NCI-H460 (cell line): ENCODE data around the gene GLI3. TPM values are rescaled to one million over a fixed set of nuclear protein-coding genes. Genes with fewer than 3 reads are reported as not detected.

Experiments used
- DNase-seq: peaks from one replicate; pipeline ENCODE4 v3.0.0-alpha.2; 2016; ENCODE audit warnings: low read depth; ENCODE audit errors: extremely low read depth
- total RNA-seq: library from RNA; depleted of rRNA; stranded (reverse); fragments of >200 nt; shearing (Covaris generic); gene quantifications from 2 replicates; pipeline ENCODE4 v1.2.3, GENCODE V29; 2014

GLI3 gene
- total RNA-seq, 1 experiment from 2014 or later: 3.0 TPM

DNA sequence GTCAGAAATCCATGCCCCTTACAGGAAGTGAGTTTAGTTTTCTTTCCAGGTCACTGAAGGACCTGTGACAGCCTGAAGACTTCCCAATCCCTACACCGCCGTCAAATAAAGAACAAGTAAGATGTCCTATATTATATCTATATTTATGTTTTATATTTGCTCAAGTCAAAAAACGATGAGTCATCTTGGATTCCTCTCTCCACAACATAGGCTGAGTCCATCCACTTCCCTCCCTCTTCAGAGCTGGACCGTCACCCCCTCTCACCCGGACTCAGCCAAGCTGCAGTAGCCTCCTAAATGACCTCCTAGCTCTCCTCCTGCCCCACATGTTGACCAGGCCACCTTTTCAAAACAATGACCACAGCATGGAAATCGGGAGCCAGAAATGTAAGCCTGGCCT lies 53.5 kb downstream of the GLI3 start:
- DNase-seq: no peak

GRCh38 chr7:42181566-42181965 lies 55.4 kb downstream of the GLI3 start:
- DNase-seq: no peak

- no peak for DNase-seq
These were observed 56.2 kb downstream of the GLI3 start for GRCh38 chr7:42180806-42181205.

DNA sequence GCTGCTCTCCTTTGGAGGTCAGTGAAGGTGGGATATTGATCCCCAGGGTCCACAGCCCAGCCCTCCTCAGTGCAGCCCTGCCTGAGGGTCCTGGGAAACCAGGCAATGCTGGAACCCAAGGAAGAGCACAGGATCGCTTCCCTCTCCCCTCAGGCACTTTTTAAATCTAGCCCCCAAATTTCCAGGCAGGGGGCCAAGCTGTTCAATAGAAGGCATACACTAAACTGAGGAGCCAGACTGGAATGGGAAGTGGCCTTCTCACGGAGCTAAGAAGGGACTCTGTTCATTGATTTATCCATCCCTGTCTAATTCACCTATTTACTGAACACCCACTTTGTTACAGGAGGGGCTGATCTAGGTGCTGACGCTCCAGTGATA lies 60.3 kb downstream of the GLI3 start:
- no peak for DNase-seq

DNA sequence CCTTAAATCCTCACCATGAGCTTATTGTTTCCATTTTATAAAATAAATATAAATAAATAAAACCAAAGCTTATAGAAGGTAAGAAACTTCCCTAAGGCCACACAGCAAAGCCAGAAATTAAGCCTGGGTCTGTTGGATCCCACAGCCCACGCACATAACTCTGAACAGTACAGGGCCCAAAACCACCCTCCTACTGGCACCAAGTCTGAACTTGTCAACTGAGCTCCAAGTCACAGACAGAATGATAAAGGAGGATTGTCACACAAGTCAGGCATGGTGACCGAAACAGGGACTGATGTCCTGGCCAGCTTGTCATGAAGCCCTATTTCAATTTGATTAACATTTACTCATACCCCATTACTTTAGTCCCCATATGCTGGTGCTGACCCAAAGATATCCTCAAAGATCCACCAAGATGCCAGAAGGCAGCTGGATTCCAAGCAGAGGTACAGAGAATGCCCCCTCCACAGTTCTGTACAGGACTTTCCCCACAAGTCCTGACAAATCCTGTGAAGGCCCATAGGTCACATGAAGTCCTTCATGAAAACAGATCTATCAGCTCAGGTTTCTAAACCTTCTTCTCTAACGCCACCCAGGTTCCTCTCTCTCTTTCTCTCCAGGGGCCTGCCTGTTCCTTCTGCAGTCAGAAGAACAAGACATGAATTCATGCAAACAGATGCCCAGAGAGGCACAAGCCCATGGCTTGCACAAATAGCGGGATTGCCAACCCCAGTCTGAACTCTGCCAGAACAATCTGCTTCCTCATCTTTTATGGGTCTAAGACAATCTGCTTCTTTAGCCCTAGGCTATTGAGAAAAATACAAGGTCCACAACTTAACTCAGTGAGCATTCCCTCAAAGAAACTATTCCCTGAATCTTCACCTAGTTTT lies 60.9 kb downstream of the GLI3 start:
- no peak for DNase-seq

GRCh38 chr7:42174391-42174912 lies 62.6 kb downstream of the GLI3 start:
- no peak for DNase-seq

DNA sequence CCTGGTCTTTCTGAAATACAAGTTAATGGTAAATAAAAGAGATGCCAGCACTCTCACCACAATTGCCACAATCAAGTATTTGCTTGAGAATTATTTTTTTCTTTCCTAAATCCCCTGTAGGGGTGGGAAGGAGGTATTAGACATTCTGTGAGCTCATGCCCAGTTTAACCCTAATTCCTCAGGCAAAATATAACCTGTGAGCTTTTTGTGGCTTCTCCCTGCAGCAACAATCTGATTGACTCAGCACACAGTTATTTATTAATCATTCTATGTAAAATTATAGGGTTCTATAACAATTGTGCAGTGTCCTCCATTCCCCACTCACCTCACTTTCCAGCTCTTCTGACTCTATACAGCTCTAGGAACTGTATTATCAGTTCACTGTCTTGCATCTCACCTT lies 66.3 kb downstream of the GLI3 start:
- no peak for DNase-seq

DNA sequence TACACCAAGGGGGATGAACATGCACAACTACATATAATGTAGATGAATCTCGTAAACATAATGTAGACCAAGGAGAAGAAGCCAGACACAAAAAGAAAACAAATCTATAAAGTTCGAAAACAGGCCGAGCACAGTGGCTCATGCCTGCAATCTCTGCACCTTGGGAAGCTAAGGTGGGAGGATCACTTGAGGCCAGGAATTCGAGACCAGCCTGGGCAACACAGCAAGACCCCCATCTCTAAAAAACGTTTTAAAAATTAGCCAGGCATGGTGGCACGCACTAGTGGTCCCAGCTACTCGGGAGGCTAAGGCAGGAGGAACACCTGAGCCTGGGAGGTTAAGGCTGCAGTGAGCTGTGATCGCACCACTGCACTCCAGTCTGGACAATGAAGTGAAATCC lies 68.5 kb downstream of the GLI3 start:
- DNase-seq: no peak

DNA sequence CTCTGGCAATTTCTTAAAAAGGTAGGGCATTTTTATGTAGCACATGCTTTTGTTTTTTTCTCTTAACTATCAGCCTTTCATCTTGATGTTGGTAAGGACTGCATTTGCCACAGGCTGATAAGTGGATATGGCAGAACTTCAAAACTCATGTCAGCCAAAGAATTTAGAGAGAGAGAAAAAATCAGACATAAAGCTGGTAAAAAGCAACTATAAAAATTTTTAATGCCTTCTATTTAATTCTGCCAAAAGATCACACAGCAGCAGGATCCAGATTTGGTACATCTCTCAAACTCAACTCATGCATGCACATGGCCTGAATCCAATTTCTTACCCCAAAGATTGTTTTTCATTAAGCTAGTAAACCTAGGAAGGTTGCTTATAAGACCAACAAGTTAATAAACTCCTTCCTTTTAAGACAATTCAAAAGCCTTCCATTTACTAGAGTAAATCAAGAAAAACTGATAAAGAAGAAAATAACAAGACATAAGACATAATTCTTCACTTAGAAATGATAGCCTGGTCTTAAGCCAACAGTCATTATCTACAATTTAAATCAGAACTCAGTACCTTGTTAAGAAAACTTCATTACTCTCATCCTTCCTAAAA lies 69.3 kb downstream of the GLI3 start:
- no peak for DNase-seq

GRCh38 chr7:42167206-42167605 lies 69.8 kb downstream of the GLI3 start:
- no peak for DNase-seq

GRCh38 chr7:42164881-42165428 lies 72.1 kb downstream of the GLI3 start:
- DNase-seq: no peak

GRCh38 chr7:42162560-42163325 lies 74.3 kb downstream of the GLI3 start:
- DNase-seq: no peak

- DNase-seq: no peak
These were observed 75.3 kb downstream of the GLI3 start for GRCh38 chr7:42161719-42162118.

GRCh38 chr7:42161110-42161509 lies 75.9 kb downstream of the GLI3 start:
- DNase-seq: no peak

DNA sequence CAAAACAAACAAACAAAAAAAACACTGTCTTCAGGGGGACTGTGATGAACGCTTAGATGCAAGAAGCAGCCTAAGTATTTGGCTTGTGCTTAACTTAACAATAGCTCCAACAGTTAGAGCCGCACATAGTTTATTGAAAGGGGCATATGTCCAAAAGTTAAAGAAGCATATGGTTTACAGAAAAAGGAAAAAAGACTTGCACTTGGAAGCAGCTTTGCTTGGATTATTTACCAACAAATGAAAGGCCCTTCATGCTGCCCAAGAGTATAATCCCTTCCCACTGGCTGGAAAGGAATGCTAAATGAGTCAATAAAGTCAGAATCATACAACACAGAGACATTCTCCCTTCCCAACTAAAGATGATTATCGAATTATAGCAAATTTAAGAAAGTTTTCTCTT lies 77.9 kb downstream of the GLI3 start:
- no peak for DNase-seq

- no peak for DNase-seq
These were observed 79.9 kb downstream of the GLI3 start for GRCh38 chr7:42156967-42157721.

GRCh38 chr7:42156291-42156865 lies 80.6 kb downstream of the GLI3 start:
- no peak for DNase-seq

GRCh38 chr7:42155584-42156290 lies 81.3 kb downstream of the GLI3 start:
- DNase-seq: peak; percentile 9

- DNase-seq: no peak
These were observed 82.8 kb downstream of the GLI3 start for GRCh38 chr7:42154173-42154572.
